Neural cell (in vitro differentiated cells): Measurements from ENCODE around the gene SLC29A3. TPM values are rescaled to one million over a fixed set of nuclear protein-coding genes. Genes with fewer than 3 reads are reported as not detected.

Experiments used
- H2AFZ ChIP-seq: fragments of 200-600, 300-800 bp; sonication (generic), shearing (Covaris generic); 2 replicates; pipeline ENCODE4 v1.6.0; 2014; ENCODE audit warnings: low read depth, mild to moderate bottlenecking, antibody characterized with exemption, low read length, moderate library complexity
- H3F3A ChIP-seq: fragments of 200-600 bp; shearing (Covaris generic); 2 replicates; pipeline ENCODE4 v1.6.1; 2016; ENCODE audit warnings: mild to moderate bottlenecking, moderate library complexity, mixed read lengths, antibody characterized with exemption, low read length; ENCODE audit not compliant: insufficient read depth, poor library complexity, severe bottlenecking
- H3K27ac ChIP-seq: fragments of 200-600, 300-800 bp; sonication (generic), shearing (Covaris generic); 2 replicates; pipeline ENCODE4 v1.5.1; 2014; ENCODE audit warnings: mild to moderate bottlenecking, low read length, moderate library complexity
- H3K27me3 ChIP-seq: fragments of 300-800, 200-600 bp; sonication (generic), shearing (Covaris generic); 2 replicates; pipeline ENCODE4 v1.6.0; 2014; ENCODE audit warnings: mild to moderate bottlenecking, low read depth, low read length, moderate library complexity; ENCODE audit not compliant: insufficient read depth
- H3K36me3 ChIP-seq: fragments of 300-800, 200-600 bp; sonication (generic), shearing (Covaris generic); 2 replicates; pipeline ENCODE4 v1.5.1; 2014; ENCODE audit warnings: mild to moderate bottlenecking, antibody characterized with exemption, low read length, moderate library complexity; ENCODE audit not compliant: insufficient read depth
- H3K4me2 ChIP-seq: fragments of 300-800, 200-600 bp; sonication (generic), shearing (Covaris generic); 2 replicates; pipeline ENCODE4 v1.6.0; 2014; ENCODE audit warnings: mild to moderate bottlenecking, low read length
- H3K4me3 ChIP-seq: fragments of 300-800, 200-600 bp; sonication (generic), shearing (Covaris generic); 2 replicates; pipeline ENCODE4 v1.5.1; 2014; ENCODE audit warnings: mild to moderate bottlenecking, low read length, moderate library complexity
- H3K79me2 ChIP-seq: fragments of 200-600 bp; shearing (Covaris generic); replicated peaks from 2 replicates; pipeline ENCODE4 v1.6.0; 2014; ENCODE audit warnings: mild to moderate bottlenecking, low read length, moderate library complexity; ENCODE audit not compliant: insufficient read depth
- H3K9ac ChIP-seq: fragments of 300-800, 200-600 bp; sonication (generic), shearing (Covaris generic); 2 replicates; pipeline ENCODE4 v1.6.1; 2016; ENCODE audit warnings: mild to moderate bottlenecking, low read length, mixed read lengths
- H3K9me2 ChIP-seq: fragments of 200-600 bp; shearing (Covaris generic); 2 replicates; pipeline ENCODE4 v1.6.1; 2016; ENCODE audit warnings: mild to moderate bottlenecking, low read length, mixed read lengths; ENCODE audit not compliant: insufficient read depth
- H3K9me3 ChIP-seq: fragments of 200-600, 300-800 bp; sonication (generic), shearing (Covaris generic); 2 replicates; pipeline ENCODE4 v1.6.1; 2016; ENCODE audit warnings: mild to moderate bottlenecking, mixed run types, low read length, moderate library complexity, mixed read lengths
- H4K20me1 ChIP-seq: fragments of 200-600 bp; shearing (Covaris generic); 2 replicates; pipeline ENCODE4 v1.6.1; 2016; ENCODE audit warnings: mild to moderate bottlenecking, mixed run types; ENCODE audit not compliant: insufficient read depth
- EP300 ChIP-seq: fragments of 450-650 bp; conservative IDR thresholded peaks from 2 replicates; pipeline ENCODE4 v1.6.1; 2014; ENCODE audit warnings: antibody characterized with exemption, mild to moderate bottlenecking, moderate library complexity; ENCODE audit not compliant: poor library complexity, severe bottlenecking
- EZH2 ChIP-seq: fragments of 200-600, 300-800 bp; shearing (Covaris generic), sonication (generic); IDR thresholded peaks from 2 replicates; pipeline ENCODE4 v1.6.1; 2014; ENCODE audit warnings: antibody characterized with exemption, low read length, borderline replicate concordance, mild to moderate bottlenecking; ENCODE audit not compliant: insufficient read depth, poor library complexity, severe bottlenecking
- MXI1 ChIP-seq: fragments of 450-650 bp; conservative IDR thresholded peaks from 2 replicates; pipeline ENCODE4 v1.6.1; 2014; ENCODE audit warnings: antibody characterized with exemption, mild to moderate bottlenecking; ENCODE audit not compliant: poor library complexity, severe bottlenecking
- POLR2AphosphoS5 ChIP-seq: IDR thresholded peaks from 2 replicates; pipeline ENCODE4 v1.6.1; 2012
- RAD21 ChIP-seq: fragments of 450-650 bp; conservative IDR thresholded peaks from 2 replicates; pipeline ENCODE4 v1.6.1; 2014; ENCODE audit warnings: antibody characterized with exemption, mild to moderate bottlenecking, moderate library complexity
- SMC3 ChIP-seq: fragments of 450-650 bp; conservative IDR thresholded peaks from 2 replicates; pipeline ENCODE4 v1.6.1; 2014; ENCODE audit warnings: antibody characterized with exemption, mild to moderate bottlenecking, moderate library complexity; ENCODE audit not compliant: poor library complexity
- TAF1 ChIP-seq: IDR thresholded peaks from 2 replicates; pipeline ENCODE4 v1.6.1; 2012; ENCODE audit warnings: low read depth
- polyA minus RNA-seq: library from RNA; depleted of rRNA, polyadenylated mRNA; stranded (reverse); fragments of >200 nt; gene quantifications from 2 replicates; pipeline ENCODE4 v1.2.3, GENCODE V29; 2014
- polyA plus RNA-seq: library from polyadenylated mRNA; depleted of rRNA; stranded (reverse); fragments of >200 nt; gene quantifications from 2 replicates; pipeline ENCODE4 v1.2.3, GENCODE V29; 2014
- TF ChIP-seq, protein P1 (sequence below): fragments of 450-650 bp; IDR thresholded peaks from 2 replicates; pipeline ENCODE4 v1.5.1; 2014; ENCODE audit warnings: antibody characterized with exemption, mild to moderate bottlenecking, moderate library complexity; ENCODE audit not compliant: poor library complexity, severe bottlenecking
- TF ChIP-seq, protein P2 (sequence below): IDR thresholded peaks from 2 replicates; pipeline ENCODE4 v1.6.1; 2012; ENCODE audit warnings: borderline replicate concordance

Gene SLC29A3
- polyA plus RNA-seq (2.3 and 3.6 TPM in 2 replicates), polyA minus RNA-seq (3.1 and 4.1 TPM in 2 replicates)

- H3K9ac ChIP-seq: peak within 1 kb of the TSS; percentile 83
- peak within 1 kb of the TSS; percentile 75 for H3K4me3 ChIP-seq
- no peaks in the 10 kb centered on the region for H3F3A ChIP-seq
- peak within 1 kb of the TSS; percentile 56 for H3K4me2 ChIP-seq
- H4K20me1 ChIP-seq: no peaks in the 10 kb centered on the region
- H3K9me2 ChIP-seq: no peaks in the 10 kb centered on the region
- peak within 1 kb of the TSS; percentile 75 for H2AFZ ChIP-seq
- H3K27me3 ChIP-seq: no peaks in the 10 kb centered on the region
- H3K79me2 ChIP-seq: no peaks in the 10 kb centered on the region
- peak within 1 kb of the TSS; percentile 30 for H3K27ac ChIP-seq
- TF ChIP-seq, protein P1, sequence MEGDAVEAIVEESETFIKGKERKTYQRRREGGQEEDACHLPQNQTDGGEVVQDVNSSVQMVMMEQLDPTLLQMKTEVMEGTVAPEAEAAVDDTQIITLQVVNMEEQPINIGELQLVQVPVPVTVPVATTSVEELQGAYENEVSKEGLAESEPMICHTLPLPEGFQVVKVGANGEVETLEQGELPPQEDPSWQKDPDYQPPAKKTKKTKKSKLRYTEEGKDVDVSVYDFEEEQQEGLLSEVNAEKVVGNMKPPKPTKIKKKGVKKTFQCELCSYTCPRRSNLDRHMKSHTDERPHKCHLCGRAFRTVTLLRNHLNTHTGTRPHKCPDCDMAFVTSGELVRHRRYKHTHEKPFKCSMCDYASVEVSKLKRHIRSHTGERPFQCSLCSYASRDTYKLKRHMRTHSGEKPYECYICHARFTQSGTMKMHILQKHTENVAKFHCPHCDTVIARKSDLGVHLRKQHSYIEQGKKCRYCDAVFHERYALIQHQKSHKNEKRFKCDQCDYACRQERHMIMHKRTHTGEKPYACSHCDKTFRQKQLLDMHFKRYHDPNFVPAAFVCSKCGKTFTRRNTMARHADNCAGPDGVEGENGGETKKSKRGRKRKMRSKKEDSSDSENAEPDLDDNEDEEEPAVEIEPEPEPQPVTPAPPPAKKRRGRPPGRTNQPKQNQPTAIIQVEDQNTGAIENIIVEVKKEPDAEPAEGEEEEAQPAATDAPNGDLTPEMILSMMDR: peak; percentile 83
- TF ChIP-seq POLR2AphosphoS5 (peak; percentile 70), MXI1 (peak; percentile 68), TAF1 (no peak), RAD21 (peak; percentile 76), SMC3 (peak; percentile 78)
- TF ChIP-seq, protein P2, sequence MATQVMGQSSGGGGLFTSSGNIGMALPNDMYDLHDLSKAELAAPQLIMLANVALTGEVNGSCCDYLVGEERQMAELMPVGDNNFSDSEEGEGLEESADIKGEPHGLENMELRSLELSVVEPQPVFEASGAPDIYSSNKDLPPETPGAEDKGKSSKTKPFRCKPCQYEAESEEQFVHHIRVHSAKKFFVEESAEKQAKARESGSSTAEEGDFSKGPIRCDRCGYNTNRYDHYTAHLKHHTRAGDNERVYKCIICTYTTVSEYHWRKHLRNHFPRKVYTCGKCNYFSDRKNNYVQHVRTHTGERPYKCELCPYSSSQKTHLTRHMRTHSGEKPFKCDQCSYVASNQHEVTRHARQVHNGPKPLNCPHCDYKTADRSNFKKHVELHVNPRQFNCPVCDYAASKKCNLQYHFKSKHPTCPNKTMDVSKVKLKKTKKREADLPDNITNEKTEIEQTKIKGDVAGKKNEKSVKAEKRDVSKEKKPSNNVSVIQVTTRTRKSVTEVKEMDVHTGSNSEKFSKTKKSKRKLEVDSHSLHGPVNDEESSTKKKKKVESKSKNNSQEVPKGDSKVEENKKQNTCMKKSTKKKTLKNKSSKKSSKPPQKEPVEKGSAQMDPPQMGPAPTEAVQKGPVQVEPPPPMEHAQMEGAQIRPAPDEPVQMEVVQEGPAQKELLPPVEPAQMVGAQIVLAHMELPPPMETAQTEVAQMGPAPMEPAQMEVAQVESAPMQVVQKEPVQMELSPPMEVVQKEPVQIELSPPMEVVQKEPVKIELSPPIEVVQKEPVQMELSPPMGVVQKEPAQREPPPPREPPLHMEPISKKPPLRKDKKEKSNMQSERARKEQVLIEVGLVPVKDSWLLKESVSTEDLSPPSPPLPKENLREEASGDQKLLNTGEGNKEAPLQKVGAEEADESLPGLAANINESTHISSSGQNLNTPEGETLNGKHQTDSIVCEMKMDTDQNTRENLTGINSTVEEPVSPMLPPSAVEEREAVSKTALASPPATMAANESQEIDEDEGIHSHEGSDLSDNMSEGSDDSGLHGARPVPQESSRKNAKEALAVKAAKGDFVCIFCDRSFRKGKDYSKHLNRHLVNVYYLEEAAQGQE: no peak
- no peaks in the 10 kb centered on the region for H3K36me3 ChIP-seq
- no peaks in the 10 kb centered on the region for H3K9me3 ChIP-seq
Observed at GRCh38 chr10:71319042-71319799, at the start of gene SLC29A3. Gene SLC29A3, plus strand, starts transcription at chr10:71319259. Its CDS starts 51 bp downstream, at chr10:71319310.

DNA sequence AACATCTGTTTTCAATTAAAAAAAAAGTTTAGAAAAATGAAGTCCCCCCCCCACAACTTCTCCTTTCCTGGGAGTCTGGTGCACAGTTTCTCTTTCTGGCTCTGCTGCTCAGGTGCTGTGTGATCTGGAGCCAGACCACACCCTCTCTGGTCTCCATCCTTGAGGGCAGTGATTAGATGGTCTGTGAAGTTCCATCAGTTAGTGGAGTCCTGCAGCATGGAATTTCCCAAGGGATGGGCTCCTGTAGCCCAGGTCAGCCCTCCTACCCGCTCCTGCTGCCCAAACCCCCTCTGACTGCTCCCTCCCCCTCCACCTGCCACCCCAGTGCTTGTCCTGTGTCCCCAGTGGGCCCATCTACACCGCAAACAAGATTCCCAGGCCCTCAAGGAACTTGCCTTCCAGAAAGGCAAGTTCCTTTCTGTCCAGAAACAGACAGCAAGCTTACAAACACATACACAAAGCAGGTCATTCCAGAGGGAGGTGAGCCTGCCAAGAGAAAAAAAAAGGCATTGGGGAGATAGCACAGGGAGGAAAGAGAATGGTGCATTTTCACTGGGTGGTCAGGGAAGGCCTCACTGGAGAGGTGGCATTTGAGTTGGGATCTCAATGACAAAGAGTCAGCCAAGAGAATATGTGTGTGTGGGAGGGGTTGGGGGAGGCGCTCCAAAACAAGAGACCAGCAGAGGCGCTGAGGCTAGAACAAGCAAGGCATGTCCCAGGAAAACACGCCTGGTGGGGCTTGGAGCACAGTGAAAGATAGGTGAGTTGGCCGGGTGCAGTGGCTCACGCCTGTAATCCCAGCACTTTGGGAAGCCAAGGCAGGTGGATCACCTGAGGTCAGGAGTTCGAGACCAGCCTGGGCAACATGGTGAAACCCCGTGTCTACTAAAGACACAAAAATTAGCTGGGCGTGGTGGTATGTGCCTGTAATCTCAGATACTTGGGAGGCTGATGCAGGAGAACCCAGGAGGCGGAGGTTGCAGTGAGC, 49.5 kb upstream of the SLC29A3 start:
- Histone ChIP-seq H3K9ac (no peak overlapping the region), H3K9me3 (no peaks in the 10 kb centered on the region), H3K27ac (no peak overlapping the region), H3K36me3 (no peaks in the 10 kb centered on the region), H4K20me1 (no peaks in the 10 kb centered on the region), H3K4me2 (no peak overlapping the region), H3K9me2 (no peaks in the 10 kb centered on the region), H3F3A (no peaks in the 10 kb centered on the region), H2AFZ (no peak overlapping the region), H3K4me3 (no peak overlapping the region), H3K79me2 (no peaks in the 10 kb centered on the region), H3K27me3 (no peaks in the 10 kb centered on the region)
- no peak for TF ChIP-seq EP300
- TF ChIP-seq, protein P2: no peak
- TF ChIP-seq, protein P1: no peak
- no peak for TF ChIP-seq MXI1
- no peak for TF ChIP-seq POLR2AphosphoS5
- TF ChIP-seq RAD21: no peak
- no peak for TF ChIP-seq EZH2
- no peak for TF ChIP-seq SMC3
- TF ChIP-seq TAF1: no peak
